ENCODE results near the gene TMEM179. TPM values are rescaled to one million over a fixed set of nuclear protein-coding genes. Genes with fewer than 3 reads are reported as not detected.

Gene TMEM179
- total and polyA plus RNA-seq, 2 experiments from 2014 or later: 2.2 to 4.3 TPM

GRCh38 chr14:104624939-104625338, 20.4 kb upstream of the TMEM179 start:
- TF ChIP-seq CTCF (IDR thresholded peaks at IDR 0.05; ENCODE audit: poor library complexity) (no peak), EZH2 (IDR thresholded peaks at IDR 0.05; ENCODE audit: borderline replicate concordance) (no peak), EZH2phosphoT487 (IDR thresholded peaks at IDR 0.05; ENCODE audit: low read depth, severe bottlenecking, unreplicated experiment) (no peak)
- Histone ChIP-seq H2AFZ (no peak overlapping the region), H3K9me2 (replicated peaks; ENCODE audit: insufficient read depth) (no peaks in the 10 kb centered on the region), H3K4me1 (ENCODE audit: insufficient read depth) (no peaks in the 10 kb centered on the region), H3K9me3 (ENCODE audit: low read depth) (no peaks in the 10 kb centered on the region), H3K4me3 (no peak overlapping the region), H4K20me1 (ENCODE audit: insufficient read depth, poor library complexity, severe bottlenecking) (no peaks in the 10 kb centered on the region), H3K4me2 (no peak overlapping the region), H3K27ac (no peak overlapping the region), H3K36me3 (replicated peaks; ENCODE audit: insufficient read depth, low read depth) (no peaks in the 10 kb centered on the region), H3K79me2 (no peaks in the 10 kb centered on the region), H3K27me3 (peaks cover 16% of the 10 kb centered on the region)
- 48% methylated on average over 5 of the region's 5 CpGs for WGBS (ENCODE audit: low lambda C conversion rate, missing lambda C conversion rate)
- no peak for DNase-seq (ENCODE audit: low spot score)

GRCh38 chr14:104614126-104614812, 9.7 kb upstream of the TMEM179 start:
- no peak overlapping the region for H3K4me3 ChIP-seq
- no peak overlapping the region for H2AFZ ChIP-seq
- H3K9me2 ChIP-seq (replicated peaks; ENCODE audit: insufficient read depth): no peaks in the 10 kb centered on the region
- WGBS (ENCODE audit: low lambda C conversion rate, missing lambda C conversion rate): 60% methylated on average over 3 of the region's 4 CpGs
- peaks cover 13% of the 10 kb centered on the region for H3K27me3 ChIP-seq
- H3K36me3 ChIP-seq (replicated peaks; ENCODE audit: insufficient read depth, low read depth): no peaks in the 10 kb centered on the region
- TF ChIP-seq EZH2phosphoT487 (IDR thresholded peaks at IDR 0.05; ENCODE audit: low read depth, severe bottlenecking, unreplicated experiment) (no peak), EZH2 (IDR thresholded peaks at IDR 0.05; ENCODE audit: borderline replicate concordance) (no peak), CTCF (IDR thresholded peaks at IDR 0.05; ENCODE audit: poor library complexity) (no peak)
- H3K4me1 ChIP-seq (ENCODE audit: insufficient read depth): no peaks in the 10 kb centered on the region
- H3K79me2 ChIP-seq: no peaks in the 10 kb centered on the region
- no peak overlapping the region for H3K4me2 ChIP-seq
- no peaks in the 10 kb centered on the region for H4K20me1 ChIP-seq (ENCODE audit: insufficient read depth, poor library complexity, severe bottlenecking)
- no peaks in the 10 kb centered on the region for H3K9me3 ChIP-seq (ENCODE audit: low read depth)
- no peak overlapping the region for H3K27ac ChIP-seq
- no peak for DNase-seq (ENCODE audit: low spot score)

GRCh38 chr14:104611881-104612280, 7.3 kb upstream of the TMEM179 start:
- H3K4me1 ChIP-seq (ENCODE audit: insufficient read depth): no peaks in the 10 kb centered on the region
- no peak overlapping the region for H3K27ac ChIP-seq
- no peak for DNase-seq (ENCODE audit: low spot score)
- H3K27me3 ChIP-seq: peaks cover 9% of the 10 kb centered on the region
- no peak for TF ChIP-seq EZH2 (IDR thresholded peaks at IDR 0.05; ENCODE audit: borderline replicate concordance)
- no peak for TF ChIP-seq CTCF (IDR thresholded peaks at IDR 0.05; ENCODE audit: poor library complexity)
- TF ChIP-seq EZH2phosphoT487 (IDR thresholded peaks at IDR 0.05; ENCODE audit: low read depth, severe bottlenecking, unreplicated experiment): no peak
- no peaks in the 10 kb centered on the region for H3K9me2 ChIP-seq (replicated peaks; ENCODE audit: insufficient read depth)
- H2AFZ ChIP-seq: no peak overlapping the region
- H3K36me3 ChIP-seq (replicated peaks; ENCODE audit: insufficient read depth, low read depth): no peaks in the 10 kb centered on the region
- no peaks in the 10 kb centered on the region for H3K79me2 ChIP-seq
- H3K4me2 ChIP-seq: no peak overlapping the region
- H3K9me3 ChIP-seq (ENCODE audit: low read depth): no peaks in the 10 kb centered on the region
- WGBS (ENCODE audit: low lambda C conversion rate, missing lambda C conversion rate): 62% methylated on average over 8 of the region's 8 CpGs
- no peaks in the 10 kb centered on the region for H4K20me1 ChIP-seq (ENCODE audit: insufficient read depth, poor library complexity, severe bottlenecking)
- H3K4me3 ChIP-seq: no peak overlapping the region
